ENCODE measurements around the gene NSMCE3.

NSMCE3 gene

GRCh38 chr15:29305556-29305955 lies 35.9 kb upstream of the NSMCE3 start:
- Histone ChIP-seq H3K36me3 (ENCODE audit: insufficient read depth, low read length) (no peaks in the 10 kb centered on the region), H3K9ac (ENCODE audit: low read length) (no peak overlapping the region), H3K4me1 (ENCODE audit: insufficient read depth, low read length, severe bottlenecking) (peaks cover 13% of the 10 kb centered on the region), H3K9me2 (ENCODE audit: low read depth, low read length) (no peaks in the 10 kb centered on the region), H3K4me2 (ENCODE audit: low read length) (no peak overlapping the region), H2AFZ (ENCODE audit: low read length) (no peak overlapping the region), H3K27ac (ENCODE audit: low read depth, low read length, poor library complexity, severe bottlenecking) (no peak overlapping the region), H3K79me2 (ENCODE audit: insufficient read depth, low read length) (no peaks in the 10 kb centered on the region), H3K9me3 (ENCODE audit: low read length) (no peaks in the 10 kb centered on the region), H3K4me3 (ENCODE audit: low read depth, low read length, poor library complexity, severe bottlenecking) (no peak overlapping the region), H3F3A (ENCODE audit: insufficient read depth, low read length) (no peaks in the 10 kb centered on the region), H4K20me1 (ENCODE audit: insufficient read depth, low read length) (no peaks in the 10 kb centered on the region), H3K27me3 (ENCODE audit: insufficient read depth, low read length) (no peaks in the 10 kb centered on the region; the same call in 1 of the 2 replicates)
- no peak for TF ChIP-seq CTCF (IDR thresholded peaks at IDR 0.05; ENCODE audit: low read length)
- no peak for TF ChIP-seq EZH2 (IDR thresholded peaks at IDR 0.05; ENCODE audit: borderline replicate concordance, low read length)

GRCh38 chr15:29302871-29303270 lies 33.2 kb upstream of the NSMCE3 start:
- Histone ChIP-seq H3K27ac (ENCODE audit: low read depth, low read length, poor library complexity, severe bottlenecking) (no peak overlapping the region), H3K4me1 (ENCODE audit: insufficient read depth, low read length, severe bottlenecking) (no peaks in the 10 kb centered on the region), H4K20me1 (ENCODE audit: insufficient read depth, low read length) (no peaks in the 10 kb centered on the region), H2AFZ (ENCODE audit: low read length) (no peak overlapping the region), H3F3A (ENCODE audit: insufficient read depth, low read length) (no peaks in the 10 kb centered on the region), H3K36me3 (ENCODE audit: insufficient read depth, low read length) (no peaks in the 10 kb centered on the region), H3K9me3 (ENCODE audit: low read length) (no peaks in the 10 kb centered on the region), H3K27me3 (ENCODE audit: insufficient read depth, low read length) (no peaks in the 10 kb centered on the region; the same call in 1 of the 2 replicates), H3K9ac (ENCODE audit: low read length) (no peak overlapping the region), H3K4me2 (ENCODE audit: low read length) (no peak overlapping the region), H3K9me2 (ENCODE audit: low read depth, low read length) (no peaks in the 10 kb centered on the region), H3K4me3 (ENCODE audit: low read depth, low read length, poor library complexity, severe bottlenecking) (no peak overlapping the region), H3K79me2 (ENCODE audit: insufficient read depth, low read length) (no peaks in the 10 kb centered on the region)
- TF ChIP-seq EZH2 (IDR thresholded peaks at IDR 0.05; ENCODE audit: borderline replicate concordance, low read length) (no peak), CTCF (IDR thresholded peaks at IDR 0.05; ENCODE audit: low read length) (no peak)

DNA sequence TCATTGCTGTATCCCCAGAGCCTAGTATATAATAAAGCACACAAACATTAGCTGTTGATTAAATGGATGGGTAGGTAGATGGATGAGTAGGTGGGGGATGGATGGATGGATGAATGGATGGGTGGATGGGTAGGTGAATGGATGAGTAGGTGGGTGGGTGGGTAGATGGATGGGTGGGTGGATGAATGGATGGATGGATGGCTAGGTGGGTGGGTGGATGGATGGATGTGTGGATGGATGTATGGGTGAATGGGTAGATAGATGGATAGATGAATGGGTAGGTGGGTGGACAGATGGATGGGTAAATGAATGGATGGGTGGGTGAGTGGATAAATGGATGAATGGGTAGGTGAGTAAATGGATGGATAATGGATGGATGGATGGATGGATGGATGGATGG lies 30.2 kb upstream of the NSMCE3 start:
- no peaks in the 10 kb centered on the region for H3K36me3 ChIP-seq (ENCODE audit: insufficient read depth, low read length)

More for the DNA sequence above, 30.2 kb upstream of the NSMCE3 start:
- H3K27ac ChIP-seq (ENCODE audit: low read depth, low read length, poor library complexity, severe bottlenecking): no peak overlapping the region
- no peak overlapping the region for H3K4me2 ChIP-seq (ENCODE audit: low read length)
- TF ChIP-seq EZH2 (IDR thresholded peaks at IDR 0.05; ENCODE audit: borderline replicate concordance, low read length) (no peak), CTCF (IDR thresholded peaks at IDR 0.05; ENCODE audit: low read length) (no peak)
- no peak overlapping the region for H2AFZ ChIP-seq (ENCODE audit: low read length)
- no peaks in the 10 kb centered on the region for H3F3A ChIP-seq (ENCODE audit: insufficient read depth, low read length)
- H4K20me1 ChIP-seq (ENCODE audit: insufficient read depth, low read length): no peaks in the 10 kb centered on the region
- no peak overlapping the region for H3K9ac ChIP-seq (ENCODE audit: low read length)
- H3K4me1 ChIP-seq (ENCODE audit: insufficient read depth, low read length, severe bottlenecking): no peaks in the 10 kb centered on the region
- H3K9me2 ChIP-seq (ENCODE audit: low read depth, low read length): no peaks in the 10 kb centered on the region
- H3K9me3 ChIP-seq (ENCODE audit: low read length): no peaks in the 10 kb centered on the region
- no peak overlapping the region for H3K4me3 ChIP-seq (ENCODE audit: low read depth, low read length, poor library complexity, severe bottlenecking)
- no peaks in the 10 kb centered on the region for H3K27me3 ChIP-seq (ENCODE audit: insufficient read depth, low read length)
- H3K79me2 ChIP-seq (ENCODE audit: insufficient read depth, low read length): no peaks in the 10 kb centered on the region

Data from OCI-LY1 (cell line).